ENCODE data around the gene TASOR2. TPM values are rescaled to one million over a fixed set of nuclear protein-coding genes. Genes with fewer than 3 reads are reported as not detected.

TASOR2 gene
- total and polyA plus RNA-seq, 2 donors (not counting 3 experiments of a cell fraction or from before 2014, with no cell fraction given): 13.6 to 49.9 TPM

DNA sequence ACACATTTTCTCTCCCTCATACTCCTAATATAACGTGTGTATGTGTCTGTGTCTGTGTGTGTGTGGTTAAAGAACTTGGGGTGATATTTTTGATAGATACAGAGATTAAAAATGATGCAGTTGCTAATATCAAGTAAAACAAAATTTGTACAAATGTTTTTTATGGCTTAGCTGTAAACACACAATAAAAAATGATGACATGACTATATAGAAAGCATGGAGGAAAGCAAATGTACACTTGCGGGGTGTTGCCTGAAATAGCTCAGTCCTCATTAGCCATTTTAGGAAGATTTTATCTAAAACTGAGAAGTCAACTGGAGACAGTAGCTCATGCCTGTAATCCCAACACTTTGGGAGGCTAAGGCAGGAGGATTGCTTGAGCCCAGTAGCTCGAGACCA, 5.6 kb upstream of the TASOR2 start:
- Histone ChIP-seq H3K4me2 (ENCODE audit: insufficient read depth, low read length) (no peak overlapping the region), H3K9me3 (replicated peaks; ENCODE audit: control insufficient read depth, insufficient read depth, low read length) (no peaks in the 10 kb centered on the region), H3K36me3 (ENCODE audit: control insufficient read depth in 2 of 2, extremely low read depth in 1 of 2, insufficient read depth in 2 of 2, low read length in 2 of 2) (no peaks in the 10 kb centered on the region), H3K9me1 (replicated peaks; ENCODE audit: control insufficient read depth, extremely low read depth, insufficient read depth, low read length) (no peaks in the 10 kb centered on the region), H3K27ac (ENCODE audit: insufficient read depth, low read depth, low read length) (no peak overlapping the region), H3K4me3 (replicated peaks in 1 of 3; ENCODE audit: insufficient read depth in 1 of 3, low read depth in 1 of 3, low read length in 3 of 3) (no peak overlapping the region), H4K20me1 (replicated peaks; ENCODE audit: control insufficient read depth, extremely low read depth, insufficient read depth, low read length) (no peaks in the 10 kb centered on the region), H3K79me2 (ENCODE audit: control insufficient read depth, insufficient read depth, low read length) (no peaks in the 10 kb centered on the region), H3K4me1 (ENCODE audit: control insufficient read depth, extremely low read depth, insufficient read depth, low read length) (peaks cover under 1% of the 10 kb centered on the region), H3K9ac (replicated peaks; ENCODE audit: extremely low read depth, insufficient read depth, low read length) (no peak overlapping the region), H3K27me3 (ENCODE audit: control insufficient read depth in 2 of 2, insufficient read depth in 2 of 2, low read length in 2 of 2) (peaks cover 19 to 26% of the 10 kb centered on the region in 2 experiments), H2AFZ (ENCODE audit: low read depth, low read length) (no peak overlapping the region)
- BruUV-seq (replicated peaks): no TSS peak
- TF ChIP-seq GATA2 (IDR thresholded peaks at IDR 0.05; ENCODE audit: insufficient read depth, insufficient read length, low read depth, low read length): no peak
- TF ChIP-seq JUN (IDR thresholded peaks at IDR 0.05; ENCODE audit: borderline replicate concordance, insufficient read depth, insufficient read length, low read depth): no peak
- TF ChIP-seq, protein P1, sequence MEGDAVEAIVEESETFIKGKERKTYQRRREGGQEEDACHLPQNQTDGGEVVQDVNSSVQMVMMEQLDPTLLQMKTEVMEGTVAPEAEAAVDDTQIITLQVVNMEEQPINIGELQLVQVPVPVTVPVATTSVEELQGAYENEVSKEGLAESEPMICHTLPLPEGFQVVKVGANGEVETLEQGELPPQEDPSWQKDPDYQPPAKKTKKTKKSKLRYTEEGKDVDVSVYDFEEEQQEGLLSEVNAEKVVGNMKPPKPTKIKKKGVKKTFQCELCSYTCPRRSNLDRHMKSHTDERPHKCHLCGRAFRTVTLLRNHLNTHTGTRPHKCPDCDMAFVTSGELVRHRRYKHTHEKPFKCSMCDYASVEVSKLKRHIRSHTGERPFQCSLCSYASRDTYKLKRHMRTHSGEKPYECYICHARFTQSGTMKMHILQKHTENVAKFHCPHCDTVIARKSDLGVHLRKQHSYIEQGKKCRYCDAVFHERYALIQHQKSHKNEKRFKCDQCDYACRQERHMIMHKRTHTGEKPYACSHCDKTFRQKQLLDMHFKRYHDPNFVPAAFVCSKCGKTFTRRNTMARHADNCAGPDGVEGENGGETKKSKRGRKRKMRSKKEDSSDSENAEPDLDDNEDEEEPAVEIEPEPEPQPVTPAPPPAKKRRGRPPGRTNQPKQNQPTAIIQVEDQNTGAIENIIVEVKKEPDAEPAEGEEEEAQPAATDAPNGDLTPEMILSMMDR (IDR thresholded peaks at IDR 0.05; ENCODE audit: extremely low read depth in 1 of 2, insufficient read depth in 1 of 2, low read depth in 1 of 2, low read length in 2 of 2): no peak
- TF ChIP-seq MAX (IDR thresholded peaks at IDR 0.05; ENCODE audit: insufficient read depth, insufficient read length): no peak
- no peak for TF ChIP-seq FOS (IDR thresholded peaks at IDR 0.05; ENCODE audit: borderline replicate concordance, insufficient read depth, low read length)
- no peak for TF ChIP-seq MYC (IDR thresholded peaks at IDR 0.05; ENCODE audit: low read depth, low read length)
- TF ChIP-seq POLR2A (IDR thresholded peaks at IDR 0.05; ENCODE audit: low read depth, low read length): no peak
- no peak for TF ChIP-seq EZH2 (IDR thresholded peaks at IDR 0.05; ENCODE audit: borderline replicate concordance, low read depth, low read length, severe bottlenecking)
- no peak for TF ChIP-seq POLR2AphosphoS5 (IDR thresholded peaks at IDR 0.05; ENCODE audit: insufficient read depth, low read depth, low read length)
- FAIRE-seq (no peak), DNase-seq (ENCODE audit: low read depth, low spot score) (no peak)
- POLR2A ChIA-PET: no interaction called here
- intact Hi-C loops (cut with micrococcal nuclease) (no loop called here), dilution Hi-C loops (cut with MboI; ENCODE audit: extremely low pct_ligation_motif_present, low sequenced_read_pairs) (no loop called here)
- CTCF ChIA-PET: interaction anchor here (0.7 to 1.2 kb wide), 2 partner anchors 25 to 237 kb away, joined by 3 to 4 read pairs; no protein-coding TSS in a partner anchor
